A549 (cell line): ENCODE results near the gene MLNR.

Experiments
- JUNB ChIP-seq: fragments of >200 bp; sonication (Bioruptor Twin); formaldehyde crosslinking; IDR thresholded peaks from 2 replicates; pipeline ENCODE4 v1.6.1; 2016
- POLR2A ChIP-seq: IDR thresholded peaks from 2 replicates; pipeline ENCODE4 v1.6.1; 2012; ENCODE audit warnings: mild to moderate bottlenecking, low read length
- POLR2AphosphoS2 ChIP-seq: conservative IDR thresholded peaks from 2 replicates; pipeline ENCODE4 v1.6.1; 2012; ENCODE audit warnings: low read length, improper control_type of control experiment, inconsistent platforms
- RAD21 ChIP-seq, 2 experiments: fragments of >200 bp in 1 of 2; sonication (Bioruptor Twin) in 1 of 2; formaldehyde crosslinking in 1 of 2; IDR thresholded peaks in 1 of 2; conservative IDR thresholded peaks in 1 of 2; 2 replicates in 1 of 2; 3 replicates in 1 of 2; pipeline ENCODE4 v1.6.1; 2012 to 2018; ENCODE audit warnings: inconsistent platforms in 1 of 2
- TF ChIP-seq, protein P1 (sequence below): fragments of >200 bp; sonication (Bioruptor Twin); formaldehyde crosslinking; IDR thresholded peaks from 3 replicates; pipeline ENCODE4 v1.5.1; 2016

DNA sequence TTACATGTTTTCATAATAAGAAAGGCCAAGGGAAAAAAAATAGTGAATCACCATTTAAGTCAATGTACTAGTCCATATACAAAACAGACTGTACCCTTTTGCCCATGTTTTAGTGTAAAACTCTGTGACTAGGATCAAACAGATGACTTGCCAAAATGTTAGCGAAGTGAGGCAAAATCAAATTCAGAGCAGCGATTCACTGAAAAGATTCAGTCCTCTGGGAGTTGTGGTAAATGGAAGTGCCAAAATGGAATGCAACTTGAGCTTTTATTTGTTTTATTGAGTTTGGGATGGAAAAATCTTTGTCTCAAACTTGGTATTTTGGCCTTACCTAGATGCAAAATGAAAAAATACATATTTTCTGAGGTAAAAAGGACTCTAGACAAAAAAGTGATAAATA is 36.7 kb downstream of the MLNR start:
- TF ChIP-seq, protein P1, sequence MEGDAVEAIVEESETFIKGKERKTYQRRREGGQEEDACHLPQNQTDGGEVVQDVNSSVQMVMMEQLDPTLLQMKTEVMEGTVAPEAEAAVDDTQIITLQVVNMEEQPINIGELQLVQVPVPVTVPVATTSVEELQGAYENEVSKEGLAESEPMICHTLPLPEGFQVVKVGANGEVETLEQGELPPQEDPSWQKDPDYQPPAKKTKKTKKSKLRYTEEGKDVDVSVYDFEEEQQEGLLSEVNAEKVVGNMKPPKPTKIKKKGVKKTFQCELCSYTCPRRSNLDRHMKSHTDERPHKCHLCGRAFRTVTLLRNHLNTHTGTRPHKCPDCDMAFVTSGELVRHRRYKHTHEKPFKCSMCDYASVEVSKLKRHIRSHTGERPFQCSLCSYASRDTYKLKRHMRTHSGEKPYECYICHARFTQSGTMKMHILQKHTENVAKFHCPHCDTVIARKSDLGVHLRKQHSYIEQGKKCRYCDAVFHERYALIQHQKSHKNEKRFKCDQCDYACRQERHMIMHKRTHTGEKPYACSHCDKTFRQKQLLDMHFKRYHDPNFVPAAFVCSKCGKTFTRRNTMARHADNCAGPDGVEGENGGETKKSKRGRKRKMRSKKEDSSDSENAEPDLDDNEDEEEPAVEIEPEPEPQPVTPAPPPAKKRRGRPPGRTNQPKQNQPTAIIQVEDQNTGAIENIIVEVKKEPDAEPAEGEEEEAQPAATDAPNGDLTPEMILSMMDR, result no peak
- TF ChIP-seq POLR2A (no peak), RAD21 (conservative IDR thresholded peaks at IDR 0.05 in 1 of 2, IDR thresholded peaks at IDR 0.05 in 1 of 2) (no peak), JUNB (no peak), POLR2AphosphoS2 (no peak)
